ENCODE measurements around the gene PNPLA1. TPM values are rescaled to one million over a fixed set of nuclear protein-coding genes. Genes with fewer than 3 reads are reported as not detected.
A peak's percentile ranks its signal among the peaks of the same experiment; 100 is the strongest.

Gene PNPLA1
- total and polyA plus RNA-seq, 8 donors, result 0.11 to 2.0 (median 0.15) TPM; not detected in 1

GRCh38 chr6:36353411-36353915 is 83.6 kb downstream of the PNPLA1 start:
- TF ChIP-seq CTCF (IDR thresholded peaks at IDR 0.05), result no peak
- ATAC-seq (peak; percentile 14), DNase-seq (peak in 1 of 4 donors; percentile 22)
- no peak overlapping the region for H3K4me3 ChIP-seq
- H3K27me3 ChIP-seq, result no peaks in the 10 kb centered on the region
- intact Hi-C loops (cut with DNase I), result no loop called here
- peaks cover 4 to 9% of the 10 kb centered on the region in 2 donors for H3K4me1 ChIP-seq
- peaks cover 0 to 2% of the 10 kb centered on the region in 2 donors for H3K9me3 ChIP-seq
- no peaks in the 10 kb centered on the region for H3K36me3 ChIP-seq
- H3K27ac ChIP-seq, result no peak overlapping the region

GRCh38 chr6:36355819-36356218 is 86.0 kb downstream of the PNPLA1 start:
- no peaks in the 10 kb centered on the region for H3K36me3 ChIP-seq
- H3K4me1 ChIP-seq, result peaks cover 9 to 28% of the 10 kb centered on the region in 2 donors
- TF ChIP-seq CTCF (IDR thresholded peaks at IDR 0.05), result no peak
- intact Hi-C loops (cut with DNase I), result no loop called here
- peaks cover 0 to 2% of the 10 kb centered on the region in 2 donors for H3K9me3 ChIP-seq
- ATAC-seq, result peak; percentile 16
- H3K27ac ChIP-seq, result no peak overlapping the region
- no peak for DNase-seq
- no peaks in the 10 kb centered on the region for H3K27me3 ChIP-seq
- no peak overlapping the region for H3K4me3 ChIP-seq

GRCh38 chr6:36357872-36358225 is 88.0 kb downstream of the PNPLA1 start:
- no peaks in the 10 kb centered on the region for H3K9me3 ChIP-seq
- H3K27me3 ChIP-seq, result no peaks in the 10 kb centered on the region
- H3K4me3 ChIP-seq, result no peak overlapping the region
- ATAC-seq (no peak), DNase-seq (no peak)
- no peak for TF ChIP-seq CTCF (IDR thresholded peaks at IDR 0.05)
- H3K27ac ChIP-seq, result no peak overlapping the region
- peaks cover 6 to 36% of the 10 kb centered on the region in 2 donors for H3K4me1 ChIP-seq
- no peaks in the 10 kb centered on the region for H3K36me3 ChIP-seq
- intact Hi-C loops (cut with DNase I), result no loop called here

Other genes with a start within 250 kb of the PNPLA1 start
- gene SLC26A8, start 245.4 kb upstream of the PNPLA1 start, total RNA-seq, result 1 to 10 TPM in 1 of 2 donors, not detected in 1; 1.5 TPM
- under 1 TPM; 0.30 to 0.61 (median 0.53) TPM for gene SLC26A8, start 245.4 kb upstream of the PNPLA1 start, polyA plus RNA-seq (ENCODE audit: insufficient read length in 6 of 6)
- 10 to 100 TPM; 52.9 to 84.1 TPM for gene MAPK14, start 242.3 kb upstream of the PNPLA1 start, total RNA-seq
- gene MAPK14, start 242.3 kb upstream of the PNPLA1 start, polyA plus RNA-seq (ENCODE audit: insufficient read length in 6 of 6), result 10 to 100 TPM; 64.3 to 75.2 (median 68.3) TPM
- 10 to 100 TPM; 83.2 to 89.7 TPM for gene MAPK13, start 139.5 kb upstream of the PNPLA1 start, total RNA-seq
- gene MAPK13, start 139.5 kb upstream of the PNPLA1 start, polyA plus RNA-seq (ENCODE audit: insufficient read length in 6 of 6), result 10 to 100 TPM; 15.7 to 21.4 (median 17.2) TPM
- 10 to 100 TPM; 30.8 to 32.9 TPM for gene BRPF3, start 73.3 kb upstream of the PNPLA1 start, total RNA-seq
- 10 to 100 TPM; 41.2 to 50.6 (median 45.4) TPM for gene BRPF3, start 73.3 kb upstream of the PNPLA1 start, polyA plus RNA-seq (ENCODE audit: insufficient read length in 6 of 6)
- gene BNIP5, start 66.8 kb downstream of the PNPLA1 start, total RNA-seq, result under 1 TPM in 1 of 2 donors, not detected in 1; 0.26 TPM
- gene BNIP5, start 66.8 kb downstream of the PNPLA1 start, polyA plus RNA-seq (ENCODE audit: insufficient read length in 6 of 6), result not detected
- gene ETV7, start 117.6 kb downstream of the PNPLA1 start, total RNA-seq, result 1 to 10 TPM; 5.3 to 5.6 TPM
- under 1 TPM in 4 of 6 donors, not detected in 2; 0.08 to 0.17 (median 0.15) TPM for gene ETV7, start 117.6 kb downstream of the PNPLA1 start, polyA plus RNA-seq (ENCODE audit: insufficient read length in 6 of 6)
- gene PXT1, start 172.8 kb downstream of the PNPLA1 start, total RNA-seq, result not detected
- under 1 TPM in 4 of 6 donors, not detected in 2; 0.06 to 0.08 (median 0.07) TPM for gene PXT1, start 172.8 kb downstream of the PNPLA1 start, polyA plus RNA-seq (ENCODE audit: insufficient read length in 6 of 6)
- 10 to 100 TPM; 47.4 to 53.9 TPM for gene KCTD20, start 172.9 kb downstream of the PNPLA1 start, total RNA-seq
- 10 to 100 TPM; 49.2 to 54.7 (median 53.0) TPM for gene KCTD20, start 172.9 kb downstream of the PNPLA1 start, polyA plus RNA-seq (ENCODE audit: insufficient read length in 6 of 6)